ENCODE data around the gene CDIP1.

CDIP1 gene

DNA sequence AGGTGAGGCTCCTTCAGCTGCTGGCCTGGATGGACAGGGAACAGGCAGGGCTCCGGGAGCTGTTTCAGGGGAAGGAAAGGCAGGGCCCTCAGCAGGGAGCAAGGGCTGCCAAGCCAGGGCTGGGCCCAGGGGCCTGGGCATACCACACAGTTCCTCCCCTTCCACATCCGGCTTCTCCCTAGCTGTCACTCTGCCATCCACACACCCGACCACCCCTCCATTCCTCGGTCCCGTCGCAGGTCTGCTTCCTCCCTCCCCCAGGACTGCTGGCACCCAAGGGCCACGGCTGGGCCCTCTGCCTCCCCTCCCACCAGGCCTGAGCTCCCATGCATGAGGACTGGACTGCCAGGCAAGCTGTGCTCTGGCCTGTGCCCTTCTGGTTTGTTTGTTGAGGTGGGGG is 24.0 kb downstream of the CDIP1 start:
- no peak for DNase-seq (ENCODE audit: low read depth)

DNA sequence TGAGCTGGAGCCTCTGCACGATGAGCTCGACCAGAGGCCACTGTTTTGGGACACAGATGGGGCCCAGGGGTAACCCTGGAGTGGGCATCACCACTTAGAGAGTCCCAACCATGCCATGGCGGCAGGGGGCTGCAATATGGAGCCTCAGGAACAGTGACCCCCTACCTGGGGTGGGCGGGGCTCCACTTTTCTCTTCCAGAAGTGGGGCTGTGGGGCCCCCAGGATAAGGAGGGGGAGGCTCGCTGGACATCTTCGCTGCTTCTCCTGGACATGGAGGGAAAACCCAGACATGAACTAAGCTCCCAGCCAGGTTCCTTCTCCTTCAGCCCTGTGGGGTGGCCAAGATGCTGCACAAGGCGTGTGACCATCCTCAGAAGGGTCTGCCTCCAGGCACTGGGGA is 24.7 kb downstream of the CDIP1 start:
- no peak for DNase-seq (ENCODE audit: low read depth)

DNA sequence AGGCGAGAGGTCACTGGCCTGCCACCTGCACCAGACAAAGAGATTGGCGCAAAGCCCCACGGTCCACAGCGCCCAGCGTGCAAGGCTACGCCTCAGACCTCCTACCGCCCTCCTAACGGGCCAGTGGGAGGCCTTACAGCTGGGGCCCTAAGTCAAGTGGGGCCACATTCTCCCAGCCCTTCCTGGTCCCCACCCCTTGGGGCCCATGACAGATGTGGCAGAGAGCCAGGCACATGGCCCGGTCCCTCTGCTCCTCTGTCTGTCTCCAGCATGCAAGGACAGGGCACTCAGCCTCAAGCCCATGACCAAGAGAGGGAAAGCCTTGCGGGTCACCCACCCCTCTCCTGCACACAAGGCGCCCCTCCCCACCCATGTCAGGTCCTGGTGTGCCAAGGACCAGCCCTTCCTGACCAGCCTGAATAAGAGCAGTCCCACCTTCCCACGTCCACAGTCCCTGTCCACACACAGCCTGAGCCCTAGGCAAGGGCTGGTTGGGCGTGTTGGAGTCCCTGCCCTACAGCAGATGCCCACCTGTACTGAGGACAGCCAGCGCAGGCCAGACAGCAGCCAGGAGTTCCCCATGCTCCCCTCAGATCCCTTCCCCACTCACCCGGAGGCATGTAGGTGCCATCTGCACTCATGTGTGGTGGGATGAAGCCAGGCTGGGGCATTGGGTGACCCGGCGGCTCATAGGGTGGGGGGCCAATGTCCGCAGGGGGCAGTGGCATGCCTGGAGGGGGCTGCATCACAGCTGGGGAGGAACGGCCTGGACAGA is 25.3 kb downstream of the CDIP1 start:
- DNase-seq (ENCODE audit: low read depth) = no peak

DNA sequence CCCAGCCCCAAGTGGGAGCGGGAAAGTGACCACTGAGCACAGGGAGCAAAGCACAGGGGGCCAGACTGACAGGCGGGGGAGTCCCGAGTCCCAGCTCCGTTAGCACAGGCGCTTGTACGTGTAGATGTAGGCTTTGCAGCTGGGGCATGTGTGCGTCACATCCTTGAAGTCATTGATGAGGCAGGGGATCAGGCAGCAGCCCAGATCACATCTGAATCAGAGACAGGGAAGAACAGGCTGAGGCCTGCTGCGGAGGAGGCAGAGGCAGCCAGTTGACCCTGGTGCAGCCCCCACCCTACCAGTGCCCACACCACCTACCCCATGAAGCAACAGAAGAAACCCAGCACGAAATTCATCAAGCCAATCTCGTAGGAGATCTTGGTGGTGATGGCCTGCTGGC is 26.1 kb downstream of the CDIP1 start:
- DNase-seq (ENCODE audit: low read depth) = no peak

- DNase-seq (ENCODE audit: low read depth) = peak; percentile 45
These were observed 27.0 kb downstream of the CDIP1 start for GRCh38 chr16:4511441-4512082.

- no peak for DNase-seq (ENCODE audit: low read depth)
These were observed 27.7 kb downstream of the CDIP1 start for GRCh38 chr16:4510747-4511426.

GRCh38 chr16:4510131-4510530 is 28.4 kb downstream of the CDIP1 start:
- no peak for DNase-seq (ENCODE audit: low read depth)

DNA sequence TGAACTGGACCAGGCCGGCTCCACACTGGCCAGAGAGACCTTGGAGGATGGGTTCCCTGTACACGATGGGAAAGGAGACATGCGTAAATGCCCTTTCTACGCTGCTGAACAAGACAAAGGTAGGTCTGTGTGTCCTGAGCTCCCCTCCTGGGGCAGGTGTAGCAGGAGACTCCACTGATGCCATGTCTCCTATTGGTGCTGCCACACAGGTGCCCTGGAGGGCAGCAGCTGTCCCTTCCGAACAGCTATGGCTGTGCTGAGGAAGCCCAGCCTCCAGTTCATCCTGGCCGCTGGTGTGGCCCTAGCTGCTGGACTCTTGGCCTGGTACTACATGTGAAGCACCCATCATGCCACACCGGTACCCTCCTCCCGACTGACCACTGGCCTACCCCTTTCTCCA is 29.2 kb downstream of the CDIP1 start:
- no peak for DNase-seq (ENCODE audit: low read depth)

- no peak for DNase-seq (ENCODE audit: low read depth)
These were observed 29.8 kb downstream of the CDIP1 start for GRCh38 chr16:4508806-4509205.

DNA sequence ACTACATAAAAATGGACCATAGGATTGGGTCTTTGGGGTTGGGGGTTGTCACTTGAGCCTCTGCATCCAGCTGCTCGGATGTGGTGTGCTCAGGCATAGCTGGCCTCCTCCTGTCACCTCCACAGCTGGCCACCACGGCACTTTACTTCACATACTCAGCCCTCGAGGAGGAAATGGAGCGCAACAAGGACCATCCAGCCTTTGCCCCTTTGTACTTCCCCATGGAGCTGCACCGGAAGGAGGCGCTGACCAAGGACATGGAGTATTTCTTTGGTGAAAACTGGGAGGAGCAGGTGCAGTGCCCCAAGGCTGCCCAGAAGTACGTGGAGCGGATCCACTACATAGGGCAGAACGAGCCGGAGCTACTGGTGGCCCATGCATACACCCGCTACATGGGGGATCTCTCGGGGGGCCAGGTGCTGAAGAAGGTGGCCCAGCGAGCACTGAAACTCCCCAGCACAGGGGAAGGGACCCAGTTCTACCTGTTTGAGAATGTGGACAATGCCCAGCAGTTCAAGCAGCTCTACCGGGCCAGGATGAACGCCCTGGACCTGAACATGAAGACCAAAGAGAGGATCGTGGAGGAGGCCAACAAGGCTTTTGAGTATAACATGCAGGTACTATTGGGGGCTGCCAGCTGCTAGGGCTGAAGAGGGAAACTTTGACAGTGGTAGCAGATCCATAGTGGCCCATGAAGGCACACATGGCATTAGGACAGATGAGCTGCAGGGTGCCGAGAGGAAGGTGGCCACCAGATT is 30.8 kb downstream of the CDIP1 start:
- DNase-seq (ENCODE audit: low read depth) = no peak

- DNase-seq (ENCODE audit: low read depth) = peak; percentile 72
These were observed 32.1 kb downstream of the CDIP1 start for GRCh38 chr16:4506450-4506849.

GRCh38 chr16:4505356-4506147 is 33.0 kb downstream of the CDIP1 start:
- DNase-seq (ENCODE audit: low read depth) = no peak

DNA sequence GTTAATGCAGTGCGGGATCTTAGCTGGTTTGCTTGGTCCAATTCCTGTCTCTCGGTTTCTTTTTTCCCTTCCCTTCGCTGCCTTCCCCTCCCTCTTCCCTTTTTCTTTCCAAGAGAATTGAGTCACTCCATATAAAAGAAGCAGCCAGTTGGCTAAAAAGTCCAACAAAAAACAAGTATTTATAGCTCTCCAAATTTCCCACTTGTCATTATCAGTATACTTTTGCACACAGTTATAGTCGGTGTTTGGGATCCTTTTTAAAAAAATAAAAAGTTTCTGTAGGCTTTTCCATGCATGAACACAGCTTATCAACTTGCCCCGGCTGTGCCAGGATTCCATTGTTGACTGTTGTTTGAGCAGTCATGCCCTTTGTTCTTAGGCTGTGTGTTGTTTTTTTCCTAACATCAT is 37.5 kb downstream of the CDIP1 start:
- no peak for DNase-seq (ENCODE audit: low read depth)

GRCh38 chr16:4500272-4500671 is 38.3 kb downstream of the CDIP1 start:
- peak; percentile 93 for DNase-seq (ENCODE audit: low read depth)

DNA sequence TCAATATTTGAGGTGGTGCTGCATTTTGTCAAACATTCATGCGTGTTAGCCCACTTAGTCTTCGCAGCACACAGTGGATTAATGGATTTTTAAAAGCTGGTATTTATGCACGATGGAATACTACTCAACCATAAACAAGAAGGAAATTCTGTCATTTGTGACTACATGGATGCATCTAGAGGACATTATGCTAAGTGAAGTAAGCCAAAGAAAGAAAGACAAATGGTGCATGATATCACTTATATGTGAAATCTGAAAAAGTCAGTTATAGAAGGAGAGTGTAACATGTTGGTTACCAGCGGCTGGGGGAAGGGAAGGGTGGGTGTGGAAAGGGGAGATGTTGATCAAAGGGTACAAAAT is 39.4 kb downstream of the CDIP1 start:
- no peak for DNase-seq (ENCODE audit: low read depth)

DNA sequence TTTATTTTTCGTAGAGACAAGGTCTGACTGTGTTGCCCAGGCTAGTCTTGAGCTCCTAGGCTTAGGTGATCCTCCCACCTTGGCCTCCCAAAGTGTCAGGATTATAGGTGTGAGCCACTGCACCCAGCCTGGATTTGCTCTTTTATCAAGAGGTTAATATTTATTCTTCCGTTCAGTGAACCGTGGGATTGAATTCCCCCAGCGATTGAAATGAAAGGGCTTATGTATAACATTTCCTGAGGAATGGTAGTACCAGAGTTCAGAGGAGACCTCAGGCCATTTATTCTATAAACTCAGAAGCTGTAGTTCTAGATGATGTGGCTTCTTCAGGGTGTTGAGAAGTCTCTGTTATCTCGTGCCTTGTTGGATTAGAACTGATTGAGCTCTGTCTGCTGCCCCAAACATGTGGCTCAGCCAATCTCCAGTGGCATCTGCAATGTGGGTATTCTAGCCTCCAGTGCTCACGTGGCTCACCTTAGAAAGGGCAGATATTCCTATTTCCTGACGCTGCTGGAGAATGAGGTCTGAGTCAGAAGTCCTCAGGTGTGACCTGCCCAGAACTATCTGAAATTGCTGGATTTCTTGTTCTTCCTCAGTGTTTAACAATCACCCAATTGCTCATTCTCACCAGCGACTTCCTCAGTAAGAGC is 39.9 kb downstream of the CDIP1 start:
- DNase-seq (ENCODE audit: low read depth) = no peak

GRCh38 chr16:4496305-4496704 is 42.3 kb downstream of the CDIP1 start:
- peak; percentile 66 for DNase-seq (ENCODE audit: low read depth)

DNA sequence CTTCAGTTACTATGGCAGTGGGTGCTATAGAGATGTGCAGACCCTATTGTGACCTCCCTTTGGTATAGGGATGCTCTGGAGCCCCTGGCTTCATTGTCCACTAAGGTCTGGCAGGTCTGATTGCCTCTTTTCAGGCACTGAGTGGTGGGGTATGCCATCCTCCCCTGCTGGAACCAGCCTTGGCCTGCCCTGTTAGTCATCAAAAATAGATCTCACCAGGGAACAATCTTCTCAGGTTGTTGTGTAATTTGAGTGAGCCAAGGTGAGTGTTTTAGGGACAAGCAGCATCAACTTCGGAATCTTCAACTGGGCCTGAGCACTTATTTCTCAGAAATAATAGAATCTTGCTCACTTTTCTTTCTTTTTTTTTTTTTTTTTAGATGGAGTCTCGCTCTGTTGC is 42.8 kb downstream of the CDIP1 start:
- no peak for DNase-seq (ENCODE audit: low read depth)

- DNase-seq (ENCODE audit: low read depth) = peak; percentile 85
These were observed 43.7 kb downstream of the CDIP1 start for GRCh38 chr16:4494746-4495490.

DNA sequence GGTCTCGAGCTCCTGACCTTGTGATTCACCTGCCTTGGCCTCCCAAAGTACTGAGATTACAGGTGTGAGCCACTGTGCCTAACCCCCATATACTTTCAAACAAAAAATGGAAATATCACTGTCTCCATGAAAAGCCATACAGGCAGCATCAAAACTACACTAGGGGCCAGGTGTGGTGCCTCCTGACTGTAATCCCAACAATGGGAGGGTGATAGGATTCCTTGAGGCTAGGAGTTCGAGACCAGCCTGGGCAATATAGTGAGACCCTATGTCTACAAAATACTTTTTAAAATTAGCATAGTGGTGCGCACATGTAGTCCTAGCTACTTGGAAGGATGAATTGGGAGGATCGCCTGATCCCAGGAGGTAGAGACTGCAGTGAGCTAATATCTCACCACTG is 46.7 kb downstream of the CDIP1 start:
- DNase-seq (ENCODE audit: low read depth) = no peak

DNA sequence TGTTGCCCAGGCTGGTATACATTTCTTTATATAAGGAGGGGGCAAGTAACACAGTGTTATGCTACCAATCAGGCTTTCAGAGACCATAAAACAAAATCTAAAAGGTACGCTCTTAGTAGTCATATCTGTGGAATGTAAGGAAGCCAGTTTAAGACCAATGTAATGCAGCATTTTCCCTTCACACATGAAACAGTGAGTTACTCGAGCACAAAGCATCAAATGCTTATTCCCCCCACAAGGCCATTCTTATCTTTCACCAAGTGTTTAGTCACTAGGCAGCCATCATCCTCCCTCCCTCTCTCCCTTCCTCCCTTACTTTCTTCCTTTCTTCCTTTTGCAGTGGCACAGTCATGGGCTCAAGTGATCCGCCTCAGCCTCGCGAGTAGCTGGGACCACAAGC is 49.5 kb downstream of the CDIP1 start:
- peak; percentile 95 for DNase-seq (ENCODE audit: low read depth)

Measured in amniotic epithelial cell (primary cell).